ENCODE measurements around the gene SLC16A11.
"Not testable (repeated sequence)": the region's sequence is repeated elsewhere in the genome, so short reads cannot be mapped to it uniquely, and the experiment has no call there.

The SLC16A11 gene

GRCh38 chr17:7043497-7044198, at the start of gene SLC16A11:
Gene SLC16A11 (minus strand): TSS chr17:7044092. CDS start chr17:7043513, 579 bp downstream.
- DNase-seq (ENCODE audit: extremely low spot score, insufficient read length, low read depth) (no peak), FAIRE-seq (no peak)

GRCh38 chr17:7091311-7092005, 47.6 kb upstream of the SLC16A11 start:
- DNase-seq (ENCODE audit: extremely low spot score, insufficient read length, low read depth); FAIRE-seq: not testable (repeated sequence)

- DNase-seq (ENCODE audit: extremely low spot score, insufficient read length, low read depth); FAIRE-seq: not testable (repeated sequence)
These were observed 45.7 kb upstream of the SLC16A11 start for GRCh38 chr17:7089570-7089969.

GRCh38 chr17:7088442-7088841, 44.5 kb upstream of the SLC16A11 start:
- not testable (repeated sequence) for FAIRE-seq

GRCh38 chr17:7084088-7084487, 40.2 kb upstream of the SLC16A11 start:
- DNase-seq (ENCODE audit: extremely low spot score, insufficient read length, low read depth) (no peak), FAIRE-seq (no peak)

More at GRCh38 chr17:7088442-7088841, 44.5 kb upstream of the SLC16A11 start:
- DNase-seq (ENCODE audit: extremely low spot score, insufficient read length, low read depth), result not testable (repeated sequence)

- no peak for FAIRE-seq
These were observed 39.7 kb upstream of the SLC16A11 start for GRCh38 chr17:7083592-7083991.

GRCh38 chr17:7081341-7082062, 37.6 kb upstream of the SLC16A11 start:
- DNase-seq (ENCODE audit: extremely low spot score, insufficient read length, low read depth) (no peak), FAIRE-seq (no peak)

More at GRCh38 chr17:7083592-7083991, 39.7 kb upstream of the SLC16A11 start:
- DNase-seq (ENCODE audit: extremely low spot score, insufficient read length, low read depth), result no peak

- FAIRE-seq (no peak), DNase-seq (ENCODE audit: extremely low spot score, insufficient read length, low read depth) (no peak)
These were observed 36.7 kb upstream of the SLC16A11 start for GRCh38 chr17:7080456-7081041.

- DNase-seq (ENCODE audit: extremely low spot score, insufficient read length, low read depth), result no peak
- FAIRE-seq, result no peak
These were observed 35.9 kb upstream of the SLC16A11 start, which contains the start of gene CLEC10A for GRCh38 chr17:7079581-7080455. Gene CLEC10A (minus strand): TSS chr17:7080251. CDS start chr17:7078812, 1,439 bp downstream.

GRCh38 chr17:7078711-7079110, 34.8 kb upstream of the SLC16A11 start:
- no peak for FAIRE-seq
- no peak for DNase-seq (ENCODE audit: extremely low spot score, insufficient read length, low read depth)

GRCh38 chr17:7077911-7078546, 34.1 kb upstream of the SLC16A11 start:
- DNase-seq (ENCODE audit: extremely low spot score, insufficient read length, low read depth) (no peak), FAIRE-seq (no peak)

- DNase-seq (ENCODE audit: extremely low spot score, insufficient read length, low read depth) (no peak), FAIRE-seq (no peak)
These were observed 31.0 kb upstream of the SLC16A11 start for GRCh38 chr17:7074931-7075330.

GRCh38 chr17:7072406-7072805, 28.5 kb upstream of the SLC16A11 start:
- no peak for FAIRE-seq
- no peak for DNase-seq (ENCODE audit: extremely low spot score, insufficient read length, low read depth)

- DNase-seq (ENCODE audit: extremely low spot score, insufficient read length, low read depth) (no peak), FAIRE-seq (no peak)
These were observed 26.8 kb upstream of the SLC16A11 start for GRCh38 chr17:7070712-7071111.

GRCh38 chr17:7068268-7068667, 24.4 kb upstream of the SLC16A11 start:
- DNase-seq (ENCODE audit: extremely low spot score, insufficient read length, low read depth) (no peak), FAIRE-seq (no peak)

- DNase-seq (ENCODE audit: extremely low spot score, insufficient read length, low read depth) (no peak), FAIRE-seq (no peak)
These were observed 23.3 kb upstream of the SLC16A11 start for GRCh38 chr17:7067198-7067597.

GRCh38 chr17:7064261-7064660, 20.4 kb upstream of the SLC16A11 start:
- FAIRE-seq (no peak), DNase-seq (ENCODE audit: extremely low spot score, insufficient read length, low read depth) (no peak)

- no peak for DNase-seq (ENCODE audit: extremely low spot score, insufficient read length, low read depth)
- FAIRE-seq, result no peak
These were observed 19.7 kb upstream of the SLC16A11 start for GRCh38 chr17:7063518-7064094.

Measured in GM18507 (cell line).